ENCODE results near the gene THBS4.
"Not testable (repeated sequence)": the region's sequence is repeated elsewhere in the genome, so short reads cannot be mapped to it uniquely, and the experiment has no call there.

THBS4 gene

GRCh38 chr5:80077051-80077714 is 42.0 kb downstream of the THBS4 start:
- DNase-seq (ENCODE audit: insufficient read length), result no peak
- FAIRE-seq, result no peak
- TF ChIP-seq POLR2A (IDR thresholded peaks at IDR 0.05; ENCODE audit: low read depth, low read length), result no peak
- no peak for TF ChIP-seq POLR2AphosphoS5 (IDR thresholded peaks at IDR 0.05; ENCODE audit: low read depth, low read length)
- TF ChIP-seq TAF1 (IDR thresholded peaks at IDR 0.05; ENCODE audit: borderline replicate concordance, low read depth, low read length), result no peak

- TF ChIP-seq POLR2AphosphoS5 (IDR thresholded peaks at IDR 0.05; ENCODE audit: low read depth, low read length), result no peak
- no peak for TF ChIP-seq POLR2A (IDR thresholded peaks at IDR 0.05; ENCODE audit: low read depth, low read length)
- TF ChIP-seq TAF1 (IDR thresholded peaks at IDR 0.05; ENCODE audit: borderline replicate concordance, low read depth, low read length), result no peak
- no peak for FAIRE-seq
- no peak for DNase-seq (ENCODE audit: insufficient read length)
Measured at GRCh38 chr5:80078921-80079320, 43.8 kb downstream of the THBS4 start.

GRCh38 chr5:80082281-80082680 is 47.1 kb downstream of the THBS4 start:
- no peak for TF ChIP-seq TAF1 (IDR thresholded peaks at IDR 0.05; ENCODE audit: borderline replicate concordance, low read depth, low read length)
- no peak for TF ChIP-seq POLR2A (IDR thresholded peaks at IDR 0.05; ENCODE audit: low read depth, low read length)
- no peak for TF ChIP-seq POLR2AphosphoS5 (IDR thresholded peaks at IDR 0.05; ENCODE audit: low read depth, low read length)
- FAIRE-seq, result no peak
- DNase-seq (ENCODE audit: insufficient read length), result no peak

- no peak for FAIRE-seq
- TF ChIP-seq TAF1 (IDR thresholded peaks at IDR 0.05; ENCODE audit: borderline replicate concordance, low read depth, low read length) (no peak), POLR2A (IDR thresholded peaks at IDR 0.05; ENCODE audit: low read depth, low read length) (no peak)
- DNase-seq (ENCODE audit: insufficient read length), result peak; percentile 31
Measured at GRCh38 chr5:80082731-80083100, 47.6 kb downstream of the THBS4 start.

- FAIRE-seq (no peak), DNase-seq (ENCODE audit: insufficient read length) (no peak)
- TF ChIP-seq POLR2AphosphoS5 (IDR thresholded peaks at IDR 0.05; ENCODE audit: low read depth, low read length) (no peak), TAF1 (IDR thresholded peaks at IDR 0.05; ENCODE audit: borderline replicate concordance, low read depth, low read length) (no peak), POLR2A (IDR thresholded peaks at IDR 0.05; ENCODE audit: low read depth, low read length) (no peak)
Measured at GRCh38 chr5:80083101-80083890, 48.1 kb downstream of the THBS4 start.

GRCh38 chr5:80090884-80091166 is 55.7 kb downstream of the THBS4 start:
- FAIRE-seq, result no peak
- no peak for DNase-seq (ENCODE audit: insufficient read length)

GRCh38 chr5:80091792-80092192 is 56.6 kb downstream of the THBS4 start:
- not testable (repeated sequence) for DNase-seq (ENCODE audit: insufficient read length)
- peak; percentile 79 for FAIRE-seq

More at GRCh38 chr5:80090884-80091166, 55.7 kb downstream of the THBS4 start:
- TF ChIP-seq POLR2A (IDR thresholded peaks at IDR 0.05; ENCODE audit: low read depth, low read length), result no peak
- TF ChIP-seq TAF1 (IDR thresholded peaks at IDR 0.05; ENCODE audit: borderline replicate concordance, low read depth, low read length), result no peak
- no peak for TF ChIP-seq POLR2AphosphoS5 (IDR thresholded peaks at IDR 0.05; ENCODE audit: low read depth, low read length)

GRCh38 chr5:80092486-80093107 is 57.4 kb downstream of the THBS4 start:
- no peak for TF ChIP-seq POLR2AphosphoS5 (IDR thresholded peaks at IDR 0.05; ENCODE audit: low read depth, low read length)
- TF ChIP-seq TAF1 (IDR thresholded peaks at IDR 0.05; ENCODE audit: borderline replicate concordance, low read depth, low read length), result no peak
- TF ChIP-seq POLR2A (IDR thresholded peaks at IDR 0.05; ENCODE audit: low read depth, low read length), result no peak
- DNase-seq (ENCODE audit: insufficient read length) (no peak), FAIRE-seq (no peak)

- DNase-seq (ENCODE audit: insufficient read length) (no peak), FAIRE-seq (no peak)
- TF ChIP-seq POLR2AphosphoS5 (IDR thresholded peaks at IDR 0.05; ENCODE audit: low read depth, low read length) (no peak), TAF1 (IDR thresholded peaks at IDR 0.05; ENCODE audit: borderline replicate concordance, low read depth, low read length) (no peak), POLR2A (IDR thresholded peaks at IDR 0.05; ENCODE audit: low read depth, low read length) (no peak)
Measured at GRCh38 chr5:80093796-80094195, 58.6 kb downstream of the THBS4 start.

GRCh38 chr5:80094236-80094738 is 59.1 kb downstream of the THBS4 start:
- FAIRE-seq (no peak), DNase-seq (ENCODE audit: insufficient read length) (no peak)
- TF ChIP-seq POLR2A (IDR thresholded peaks at IDR 0.05; ENCODE audit: low read depth, low read length) (no peak), POLR2AphosphoS5 (IDR thresholded peaks at IDR 0.05; ENCODE audit: low read depth, low read length) (no peak), TAF1 (IDR thresholded peaks at IDR 0.05; ENCODE audit: borderline replicate concordance, low read depth, low read length) (no peak)

GRCh38 chr5:80097451-80097850 is 62.3 kb downstream of the THBS4 start:
- DNase-seq (ENCODE audit: insufficient read length) (no peak), FAIRE-seq (no peak)
- TF ChIP-seq POLR2A (IDR thresholded peaks at IDR 0.05; ENCODE audit: low read depth, low read length), result no peak
- TF ChIP-seq TAF1 (IDR thresholded peaks at IDR 0.05; ENCODE audit: borderline replicate concordance, low read depth, low read length), result no peak
- no peak for TF ChIP-seq POLR2AphosphoS5 (IDR thresholded peaks at IDR 0.05; ENCODE audit: low read depth, low read length)

GRCh38 chr5:80101993-80102392 is 66.8 kb downstream of the THBS4 start:
- FAIRE-seq, result no peak

More at GRCh38 chr5:80101993-80102392, 66.8 kb downstream of the THBS4 start:
- TF ChIP-seq POLR2AphosphoS5 (IDR thresholded peaks at IDR 0.05; ENCODE audit: low read depth, low read length), result no peak
- TF ChIP-seq POLR2A (IDR thresholded peaks at IDR 0.05; ENCODE audit: low read depth, low read length), result no peak
- no peak for TF ChIP-seq TAF1 (IDR thresholded peaks at IDR 0.05; ENCODE audit: borderline replicate concordance, low read depth, low read length)
- no peak for DNase-seq (ENCODE audit: insufficient read length)

Data from GM12892 (cell line).